GM23248 (cell line): ENCODE results near the gene ZNF385B. TPM values are rescaled to one million over a fixed set of nuclear protein-coding genes. Genes with fewer than 3 reads are reported as not detected.
A peak's percentile ranks its signal among the peaks of the same experiment; 100 is the strongest.

Experiments used
- DNase-seq: peaks from one replicate; pipeline ENCODE4 v3.0.0-alpha.2; 2015
- H2AFZ ChIP-seq: fragments of 200-600 bp; sonication (generic); 2 replicates; pipeline ENCODE4 v1.6.1; 2016; ENCODE audit warnings: antibody characterized with exemption
- H3F3A ChIP-seq: fragments of 200-600 bp; sonication (generic); 2 replicates; pipeline ENCODE4 v1.6.1; 2016; ENCODE audit warnings: mild to moderate bottlenecking, antibody characterized with exemption, mixed run types; ENCODE audit not compliant: insufficient read depth
- H3K27ac ChIP-seq: fragments of 200-600 bp; sonication (generic); 2 replicates; pipeline ENCODE4 v1.5.1; 2016; ENCODE audit warnings: mild to moderate bottlenecking
- H3K27me3 ChIP-seq: fragments of 200-600 bp; sonication (generic); replicated peaks from 2 replicates; pipeline ENCODE4 v1.6.1; 2016; ENCODE audit warnings: mild to moderate bottlenecking; ENCODE audit not compliant: insufficient read depth
- H3K36me3 ChIP-seq: fragments of 200-600 bp; sonication (generic); 2 replicates; pipeline ENCODE4 v1.6.1; 2016; ENCODE audit warnings: low read depth, mild to moderate bottlenecking
- H3K4me1 ChIP-seq: fragments of 200-600 bp; sonication (generic); 2 replicates; pipeline ENCODE4 v1.6.1; 2016; ENCODE audit warnings: mild to moderate bottlenecking; ENCODE audit not compliant: insufficient read depth
- H3K4me2 ChIP-seq: fragments of 200-600 bp; sonication (generic); one replicate; pipeline ENCODE4 v1.6.1; 2016; ENCODE audit warnings: mild to moderate bottlenecking; ENCODE audit not compliant: unreplicated experiment
- H3K4me3 ChIP-seq: fragments of 200-600 bp; sonication (generic); 2 replicates; pipeline ENCODE4 v1.5.1; 2016; ENCODE audit warnings: mild to moderate bottlenecking
- H3K79me2 ChIP-seq: fragments of 200-600 bp; sonication (generic); 2 replicates; pipeline ENCODE4 v1.6.1; 2016; ENCODE audit warnings: mild to moderate bottlenecking; ENCODE audit not compliant: insufficient read depth
- H3K9ac ChIP-seq: fragments of 200-600 bp; sonication (generic); 2 replicates; pipeline ENCODE4 v1.6.1; 2016; ENCODE audit warnings: mild to moderate bottlenecking
- H3K9me2 ChIP-seq: fragments of 200-600 bp; sonication (generic); 2 replicates; pipeline ENCODE4 v1.6.1; 2016; ENCODE audit warnings: mixed run types, mild to moderate bottlenecking, moderate library complexity; ENCODE audit not compliant: insufficient read depth
- H3K9me3 ChIP-seq: fragments of 200-600 bp; sonication (generic); one replicate; pipeline ENCODE4 v1.6.1; 2017; ENCODE audit warnings: low read depth
- H4K20me1 ChIP-seq: fragments of 200-600 bp; sonication (generic); 2 replicates; pipeline ENCODE4 v1.6.0; 2016; ENCODE audit not compliant: insufficient read depth
- EZH2 ChIP-seq: fragments of 200-600 bp; sonication (generic); IDR thresholded peaks from 2 replicates; pipeline ENCODE4 v1.6.1; 2018; ENCODE audit warnings: antibody characterized with exemption, mild to moderate bottlenecking; ENCODE audit not compliant: insufficient read depth, poor library complexity, severe bottlenecking
- EZH2phosphoT487 ChIP-seq: fragments of 200-600 bp; sonication (generic); IDR thresholded peaks from 2 replicates; pipeline ENCODE4 v1.6.1; 2018; ENCODE audit warnings: antibody characterized with exemption, moderate library complexity, mild to moderate bottlenecking, low read depth; ENCODE audit not compliant: insufficient read depth
- WGBS, 2 experiments: methylation state at CpG; one replicate each; pipeline ENCODE4 v1.1.6; 2015 to 2017; ENCODE audit warnings: low lambda C conversion rate in 2 of 2, low coverage in 1 of 2; ENCODE audit errors: missing lambda C conversion rate in 2 of 2; 5-methylcytosine and 5-hydroxymethylcytosine counted together
- in situ Hi-C: fragments of 300-500 bp; cut with MboI; formaldehyde crosslinking; loops from 2 replicates; pipeline ENCODE4 v1.15.0; 2020
- polyA plus RNA-seq: library from polyadenylated mRNA; unstranded; fragments of >200 nt; fragmentation: Nextera tagmentation; extraction: Ambion mirVana; gene quantifications from 2 replicates; pipeline ENCODE4 v1.2.1, GENCODE V29; 2016
- total RNA-seq: library from RNA; depleted of rRNA; stranded (reverse); fragments of >200 nt; shearing (Covaris generic); gene quantifications from 2 replicates; pipeline ENCODE4 v1.2.3, GENCODE V29; 2014

ZNF385B gene
- total and polyA plus RNA-seq, 2 experiments from 2014 or later = 0.30 TPM; not detected in 1

DNA sequence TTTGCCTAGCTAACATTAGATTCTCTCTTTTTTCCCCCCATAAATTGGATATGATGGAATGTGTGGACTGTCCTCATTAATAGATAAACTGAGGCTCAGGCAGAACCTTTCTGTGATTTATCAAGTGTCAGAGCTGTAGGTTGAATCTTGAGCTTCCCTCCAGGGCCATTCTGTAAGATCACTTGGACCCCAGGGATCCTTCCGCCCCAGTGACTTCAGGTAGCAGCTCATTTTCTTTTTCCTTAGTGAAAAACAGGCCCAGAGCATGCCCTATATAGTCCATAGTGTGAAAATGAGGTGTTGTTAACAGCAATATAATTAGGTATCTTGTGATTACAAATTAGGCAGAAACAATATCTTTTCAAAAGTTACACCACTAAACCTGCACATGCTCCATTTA is 269.7 kb downstream of the ZNF385B start:
- peak overlapping the region; percentile 19 for H3K4me2 ChIP-seq
- H3K27ac ChIP-seq = no peak overlapping the region
- peak overlapping the region; percentile 20; the same call in 1 of the 2 replicates for H2AFZ ChIP-seq
- H3K36me3 ChIP-seq = no peaks in the 10 kb centered on the region
- H3K4me3 ChIP-seq = no peak overlapping the region
- in situ Hi-C loops = no loop called here
- WGBS, 2 experiments = 90 to 100% methylated on average over 1 of the region's 1 CpG
- H4K20me1 ChIP-seq = no peaks in the 10 kb centered on the region
- no peaks in the 10 kb centered on the region for H3K9me2 ChIP-seq
- H3F3A ChIP-seq = peaks cover 12% of the 10 kb centered on the region
- no peaks in the 10 kb centered on the region for H3K79me2 ChIP-seq
- peaks cover 32% of the 10 kb centered on the region for H3K4me1 ChIP-seq
- TF ChIP-seq EZH2 (no peak), EZH2phosphoT487 (no peak)
- no peaks in the 10 kb centered on the region for H3K27me3 ChIP-seq
- no peak overlapping the region for H3K9ac ChIP-seq
- H3K9me3 ChIP-seq = no peaks in the 10 kb centered on the region
- DNase-seq = no peak

DNA sequence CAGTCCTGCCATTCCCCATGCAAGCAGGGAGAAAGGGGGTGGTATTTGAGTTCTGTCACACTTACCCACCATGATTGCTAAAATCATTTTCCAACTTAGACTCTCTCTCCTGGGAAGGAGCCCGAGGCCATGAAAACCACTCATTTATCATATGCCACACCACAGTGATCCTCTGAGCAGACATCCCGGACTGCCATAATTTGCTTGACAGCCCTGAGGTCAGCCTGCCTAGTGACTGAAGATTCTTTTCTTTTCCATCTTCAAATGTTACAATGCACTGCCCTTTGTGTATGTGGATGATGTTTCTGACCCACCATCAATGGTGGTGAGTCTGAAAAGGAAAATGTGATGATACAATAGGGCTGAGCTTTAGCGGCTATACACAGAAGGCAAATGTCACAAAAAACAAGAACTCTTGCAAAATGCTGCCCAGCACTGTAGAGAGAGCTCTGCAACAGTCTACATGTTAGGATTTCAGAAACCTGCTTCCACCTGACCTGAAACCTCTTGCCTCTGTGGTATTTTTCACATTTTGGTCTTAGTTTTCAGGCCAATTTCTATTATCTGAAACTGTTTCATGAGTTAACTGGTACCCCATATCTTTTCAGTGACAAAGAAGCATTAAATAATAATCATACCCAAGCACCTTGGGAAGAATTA is 272.8 kb downstream of the ZNF385B start:
- Histone ChIP-seq H3K36me3 (no peaks in the 10 kb centered on the region), H3K27ac (no peak overlapping the region), H3K9me2 (no peaks in the 10 kb centered on the region), H3K4me1 (peaks cover 15% of the 10 kb centered on the region), H3K9ac (no peak overlapping the region), H2AFZ (no peak overlapping the region), H3K4me2 (no peak overlapping the region), H3K9me3 (no peaks in the 10 kb centered on the region), H3K27me3 (no peaks in the 10 kb centered on the region), H3K79me2 (no peaks in the 10 kb centered on the region), H4K20me1 (no peaks in the 10 kb centered on the region), H3K4me3 (no peak overlapping the region), H3F3A (0 out of 2 replicates have a peak, but pooled peaks cover 6% of the 10 kb centered on the region)
- in situ Hi-C loops = no loop called here
- 60 to 68% methylated on average over 3 of the region's 3 CpGs for WGBS, 2 experiments
- no peak for TF ChIP-seq EZH2
- TF ChIP-seq EZH2phosphoT487 = no peak
- DNase-seq = no peak

DNA sequence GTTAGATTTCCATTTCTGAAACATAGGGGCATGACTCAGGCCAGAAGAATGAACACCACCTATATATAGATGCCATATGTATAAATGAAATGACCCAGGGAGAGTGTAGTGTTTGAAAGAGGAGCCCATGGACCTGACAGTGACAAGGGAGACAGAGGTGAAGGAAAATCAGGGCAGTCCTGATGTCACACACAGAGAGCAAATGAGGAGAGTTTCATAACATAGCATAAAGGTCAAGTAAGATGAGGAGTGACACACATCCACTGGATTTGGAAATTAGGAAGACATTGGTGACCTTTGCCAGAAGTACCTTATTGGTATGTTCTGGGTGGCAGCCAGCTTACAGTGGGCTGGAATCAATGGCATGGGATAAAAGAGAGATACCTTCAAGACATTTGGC is 276.7 kb downstream of the ZNF385B start:
- Histone ChIP-seq H3K9me3 (no peaks in the 10 kb centered on the region), H4K20me1 (no peaks in the 10 kb centered on the region), H3K27ac (no peak overlapping the region), H3K79me2 (no peaks in the 10 kb centered on the region), H3K4me1 (no peaks in the 10 kb centered on the region), H3K9ac (no peak overlapping the region), H3F3A (no peaks in the 10 kb centered on the region), H3K4me2 (no peak overlapping the region), H3K36me3 (no peaks in the 10 kb centered on the region), H3K4me3 (no peak overlapping the region), H3K9me2 (no peaks in the 10 kb centered on the region), H2AFZ (no peak overlapping the region), H3K27me3 (no peaks in the 10 kb centered on the region)
- TF ChIP-seq EZH2phosphoT487 = no peak
- TF ChIP-seq EZH2 = no peak
- DNase-seq = no peak
- in situ Hi-C loops = no loop called here

DNA sequence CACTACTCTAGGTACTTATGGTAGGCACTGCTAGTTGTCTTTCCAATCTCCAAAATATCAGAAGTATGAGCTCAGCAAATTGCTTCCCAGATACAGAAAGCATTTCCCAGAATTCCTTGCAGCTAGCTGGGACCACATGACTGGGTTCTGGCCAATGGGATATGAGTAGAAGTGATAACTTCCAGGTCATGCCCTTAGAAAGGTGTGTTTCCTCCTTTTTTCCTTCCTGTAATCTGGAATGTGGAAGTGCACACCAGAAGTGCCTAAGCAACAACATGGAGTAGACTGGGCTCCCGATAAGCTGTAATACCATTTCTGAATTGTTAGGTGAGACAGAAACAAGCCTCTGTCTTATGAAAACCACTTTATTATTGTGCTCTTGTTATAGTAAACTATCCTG is 279.8 kb downstream of the ZNF385B start:
- WGBS, 2 experiments = 96 to 100% methylated on average over 1 of the region's 1 CpG
- Histone ChIP-seq H3K27me3 (no peaks in the 10 kb centered on the region), H3K4me3 (no peak overlapping the region), H3K9me2 (no peaks in the 10 kb centered on the region), H3K36me3 (no peaks in the 10 kb centered on the region), H3K4me1 (no peaks in the 10 kb centered on the region), H2AFZ (no peak overlapping the region), H3F3A (no peaks in the 10 kb centered on the region), H3K79me2 (no peaks in the 10 kb centered on the region), H3K4me2 (no peak overlapping the region), H4K20me1 (no peaks in the 10 kb centered on the region), H3K9ac (no peak overlapping the region), H3K27ac (no peak overlapping the region), H3K9me3 (no peaks in the 10 kb centered on the region)
- no peak for DNase-seq
- TF ChIP-seq EZH2 = no peak
- TF ChIP-seq EZH2phosphoT487 = no peak
- in situ Hi-C loops = no loop called here
